GM12878 (cell line): Measurements from ENCODE around the gene PKMYT1. TPM values are rescaled to one million over a fixed set of nuclear protein-coding genes. Genes with fewer than 3 reads are reported as not detected.

Experiments
- ATF7 ChIP-seq: fragments of 450-650 bp; IDR thresholded peaks from 2 replicates; pipeline ENCODE4 v1.6.1; 2016; ENCODE audit warnings: low read depth, mild to moderate bottlenecking
- ESRRA ChIP-seq: IDR thresholded peaks from 2 replicates; pipeline ENCODE4 v1.6.1; 2012; ENCODE audit warnings: mild to moderate bottlenecking, low read length, improper control_type of control experiment
- FOS ChIP-seq: IDR thresholded peaks from 3 replicates; pipeline ENCODE4 v1.6.1; 2011; ENCODE audit warnings: borderline replicate concordance; ENCODE audit not compliant: insufficient read length; ENCODE audit errors: extremely low read depth
- IKZF1 ChIP-seq: fragments of 450-650 bp; conservative IDR thresholded peaks from 2 replicates; pipeline ENCODE4 v1.6.1; 2017; ENCODE audit warnings: antibody characterized with exemption, mild to moderate bottlenecking
- IKZF2 ChIP-seq, 2 experiments: fragments of 450-650 bp; IDR thresholded peaks; 2 replicates each; pipeline ENCODE4 v1.6.1; 2017; ENCODE audit warnings: mild to moderate bottlenecking in 2 of 2, moderate library complexity in 2 of 2
- IRF3 ChIP-seq: fragments of 450-650 bp; IDR thresholded peaks from 2 replicates; pipeline ENCODE4 v1.6.1; 2014; ENCODE audit warnings: mild to moderate bottlenecking
- IRF5 ChIP-seq: fragments of 450-650 bp; IDR thresholded peaks from 2 replicates; pipeline ENCODE4 v1.6.1; 2017; ENCODE audit warnings: borderline replicate concordance
- KAT2A ChIP-seq: conservative IDR thresholded peaks from 2 replicates; pipeline ENCODE4 v1.6.1; 2011; ENCODE audit warnings: low read depth, low read length; ENCODE audit not compliant: control insufficient read depth
- MEF2A ChIP-seq: IDR thresholded peaks from 2 replicates; pipeline ENCODE4 v1.6.1; 2011; ENCODE audit warnings: low read depth, mild to moderate bottlenecking, low read length, moderate library complexity; ENCODE audit not compliant: insufficient read depth
- NBN ChIP-seq: fragments of 450-650 bp; IDR thresholded peaks from 2 replicates; pipeline ENCODE4 v1.6.1; 2016
- SUZ12 ChIP-seq: fragments of 200-600 bp; sonication (generic); IDR thresholded peaks from one replicate; pipeline ENCODE4 v1.6.1; 2018; ENCODE audit warnings: antibody characterized with exemption, mild to moderate bottlenecking; ENCODE audit not compliant: unreplicated experiment
- TARDBP ChIP-seq: IDR thresholded peaks from 2 replicates; pipeline ENCODE4 v1.6.1; 2016; ENCODE audit warnings: borderline replicate concordance
- TBL1XR1 ChIP-seq: IDR thresholded peaks from 2 replicates; pipeline ENCODE4 v1.6.1; 2012; ENCODE audit warnings: low read depth, low read length, improper control_type of control experiment
- TCF7 ChIP-seq: IDR thresholded peaks from 2 replicates; pipeline ENCODE4 v1.6.1; 2014; ENCODE audit warnings: antibody characterized with exemption, borderline replicate concordance
- ZSCAN29 ChIP-seq: fragments of 450-650 bp; IDR thresholded peaks from 2 replicates; pipeline ENCODE4 v1.6.1; 2017; ENCODE audit warnings: mild to moderate bottlenecking, moderate library complexity
- polyA plus RNA-seq, 11 experiments: library from polyadenylated mRNA; depleted of rRNA in 4 of 11; unstranded in 6 of 11; stranded (reverse) in 5 of 11; fragments of >200 nt; fragmentation: Nextera tagmentation in 4 of 11; fragmentation: Illumina TruSeq in 1 of 11; extraction: Ambion mirVana in 4 of 11; extraction: Trizol in 1 of 11; gene quantifications; 1 replicate in 1 of 11; 2 replicates in 10 of 11; pipeline versions ENCODE4 v1.2.1 to v1.2.3, GENCODE V29; 2011 to 2016; ENCODE audit warnings: inconsistent platforms in 2 of 11, missing spikeins in 2 of 11, low read depth in 1 of 11
- total RNA-seq, 4 experiments: library from RNA; depleted of rRNA in 3 of 4; stranded (reverse); fragments of >200 nt in 3 of 4; fragmentation: Illumina TruSeq in 1 of 4; extraction: Trizol in 1 of 4; gene quantifications; 2 replicates each; pipeline versions ENCODE4 v1.2.1 to v1.2.3, GENCODE V29; 2013 to 2021
- TF ChIP-seq, protein P1 (sequence below): fragments of 450-650 bp; formaldehyde crosslinking; IDR thresholded peaks from 2 replicates; pipeline ENCODE4 v1.4.0; 2022; ENCODE audit warnings: mild to moderate bottlenecking, moderate library complexity
- TF ChIP-seq, protein P2 (sequence below): fragments of 450-650 bp; IDR thresholded peaks from 2 replicates; pipeline ENCODE4 v1.6.1; 2018; ENCODE audit warnings: borderline replicate concordance, mild to moderate bottlenecking; ENCODE audit not compliant: partially characterized antibody
- TF ChIP-seq, protein P3 (sequence below): fragments of 150-350 bp; IDR thresholded peaks from 2 replicates; pipeline ENCODE4 v1.6.1; 2016; ENCODE audit warnings: low read depth, low read length

PKMYT1 gene
- total and polyA plus RNA-seq, 10 of the 15 experiments (the other 5 are each of a cell fraction or from before 2014, with no cell fraction given): 4.6 to 101 (median 29.9) TPM

GRCh38 chr16:3003582-3004270 is 23.5 kb upstream of the PKMYT1 start (continued):
- TF ChIP-seq, protein P1, sequence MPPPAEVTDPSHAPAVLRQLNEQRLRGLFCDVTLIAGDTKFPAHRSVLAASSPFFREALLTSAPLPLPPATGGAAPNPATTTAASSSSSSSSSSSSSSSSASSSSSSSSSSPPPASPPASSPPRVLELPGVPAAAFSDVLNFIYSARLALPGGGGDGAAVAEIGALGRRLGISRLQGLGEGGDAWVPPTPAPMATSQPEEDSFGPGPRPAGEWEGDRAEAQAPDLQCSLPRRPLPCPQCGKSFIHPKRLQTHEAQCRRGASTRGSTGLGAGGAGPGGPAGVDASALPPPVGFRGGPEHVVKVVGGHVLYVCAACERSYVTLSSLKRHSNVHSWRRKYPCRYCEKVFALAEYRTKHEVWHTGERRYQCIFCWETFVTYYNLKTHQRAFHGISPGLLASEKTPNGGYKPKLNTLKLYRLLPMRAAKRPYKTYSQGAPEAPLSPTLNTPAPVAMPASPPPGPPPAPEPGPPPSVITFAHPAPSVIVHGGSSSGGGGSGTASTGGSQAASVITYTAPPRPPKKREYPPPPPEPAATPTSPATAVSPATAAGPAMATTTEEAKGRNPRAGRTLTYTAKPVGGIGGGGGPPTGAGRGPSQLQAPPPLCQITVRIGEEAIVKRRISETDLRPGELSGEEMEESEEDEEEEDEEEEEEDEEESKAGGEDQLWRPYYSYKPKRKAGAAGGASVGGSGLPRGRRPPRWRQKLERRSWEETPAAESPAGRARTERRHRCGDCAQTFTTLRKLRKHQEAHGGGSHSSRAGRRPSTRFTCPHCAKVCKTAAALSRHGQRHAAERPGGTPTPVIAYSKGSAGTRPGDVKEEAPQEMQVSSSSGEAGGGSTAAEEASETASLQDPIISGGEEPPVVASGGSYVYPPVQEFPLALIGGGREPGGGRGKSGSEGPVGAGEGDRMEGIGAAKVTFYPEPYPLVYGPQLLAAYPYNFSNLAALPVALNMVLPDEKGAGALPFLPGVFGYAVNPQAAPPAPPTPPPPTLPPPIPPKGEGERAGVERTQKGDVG (CRISPR knock-in tag): no peak
- TF ChIP-seq IKZF1: peak; percentile 36; the same call in 1 of the 2 replicates
- TF ChIP-seq MEF2A: no peak
- TF ChIP-seq, protein P2, sequence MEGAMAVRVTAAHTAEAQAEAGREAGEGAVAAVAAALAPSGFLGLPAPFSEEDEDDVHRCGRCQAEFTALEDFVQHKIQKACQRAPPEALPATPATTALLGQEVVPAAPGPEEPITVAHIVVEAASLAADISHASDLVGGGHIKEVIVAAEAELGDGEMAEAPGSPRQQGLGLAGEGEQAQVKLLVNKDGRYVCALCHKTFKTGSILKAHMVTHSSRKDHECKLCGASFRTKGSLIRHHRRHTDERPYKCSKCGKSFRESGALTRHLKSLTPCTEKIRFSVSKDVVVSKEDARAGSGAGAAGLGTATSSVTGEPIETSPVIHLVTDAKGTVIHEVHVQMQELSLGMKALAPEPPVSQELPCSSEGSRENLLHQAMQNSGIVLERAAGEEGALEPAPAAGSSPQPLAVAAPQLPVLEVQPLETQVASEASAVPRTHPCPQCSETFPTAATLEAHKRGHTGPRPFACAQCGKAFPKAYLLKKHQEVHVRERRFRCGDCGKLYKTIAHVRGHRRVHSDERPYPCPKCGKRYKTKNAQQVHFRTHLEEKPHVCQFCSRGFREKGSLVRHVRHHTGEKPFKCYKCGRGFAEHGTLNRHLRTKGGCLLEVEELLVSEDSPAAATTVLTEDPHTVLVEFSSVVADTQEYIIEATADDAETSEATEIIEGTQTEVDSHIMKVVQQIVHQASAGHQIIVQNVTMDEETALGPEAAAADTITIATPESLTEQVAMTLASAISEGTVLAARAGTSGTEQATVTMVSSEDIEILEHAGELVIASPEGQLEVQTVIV: no peak
- TF ChIP-seq TARDBP: no peak
- TF ChIP-seq ESRRA: no peak
- no peak for TF ChIP-seq TCF7
- TF ChIP-seq IRF3: peak; percentile 96
- TF ChIP-seq IKZF2 (IDR thresholded peaks at IDR 0.05): no peak
- TF ChIP-seq ATF7: no peak
- peak; percentile 84 for TF ChIP-seq FOS
- no peak for TF ChIP-seq ZSCAN29
- no peak for TF ChIP-seq SUZ12
- no peak for TF ChIP-seq TBL1XR1
- TF ChIP-seq IRF5: no peak
- 0 out of 2 replicates have a peak, but pooled peaks have one; percentile 20 for TF ChIP-seq NBN
- TF ChIP-seq, protein P3, sequence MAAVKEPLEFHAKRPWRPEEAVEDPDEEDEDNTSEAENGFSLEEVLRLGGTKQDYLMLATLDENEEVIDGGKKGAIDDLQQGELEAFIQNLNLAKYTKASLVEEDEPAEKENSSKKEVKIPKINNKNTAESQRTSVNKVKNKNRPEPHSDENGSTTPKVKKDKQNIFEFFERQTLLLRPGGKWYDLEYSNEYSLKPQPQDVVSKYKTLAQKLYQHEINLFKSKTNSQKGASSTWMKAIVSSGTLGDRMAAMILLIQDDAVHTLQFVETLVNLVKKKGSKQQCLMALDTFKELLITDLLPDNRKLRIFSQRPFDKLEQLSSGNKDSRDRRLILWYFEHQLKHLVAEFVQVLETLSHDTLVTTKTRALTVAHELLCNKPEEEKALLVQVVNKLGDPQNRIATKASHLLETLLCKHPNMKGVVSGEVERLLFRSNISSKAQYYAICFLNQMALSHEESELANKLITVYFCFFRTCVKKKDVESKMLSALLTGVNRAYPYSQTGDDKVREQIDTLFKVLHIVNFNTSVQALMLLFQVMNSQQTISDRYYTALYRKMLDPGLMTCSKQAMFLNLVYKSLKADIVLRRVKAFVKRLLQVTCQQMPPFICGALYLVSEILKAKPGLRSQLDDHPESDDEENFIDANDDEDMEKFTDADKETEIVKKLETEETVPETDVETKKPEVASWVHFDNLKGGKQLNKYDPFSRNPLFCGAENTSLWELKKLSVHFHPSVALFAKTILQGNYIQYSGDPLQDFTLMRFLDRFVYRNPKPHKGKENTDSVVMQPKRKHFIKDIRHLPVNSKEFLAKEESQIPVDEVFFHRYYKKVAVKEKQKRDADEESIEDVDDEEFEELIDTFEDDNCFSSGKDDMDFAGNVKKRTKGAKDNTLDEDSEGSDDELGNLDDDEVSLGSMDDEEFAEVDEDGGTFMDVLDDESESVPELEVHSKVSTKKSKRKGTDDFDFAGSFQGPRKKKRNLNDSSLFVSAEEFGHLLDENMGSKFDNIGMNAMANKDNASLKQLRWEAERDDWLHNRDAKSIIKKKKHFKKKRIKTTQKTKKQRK: peak; percentile 48; the same call in 1 of the 2 replicates
- TF ChIP-seq KAT2A: no peak
